ENCODE measurements around the gene GSC2. TPM values are rescaled to one million over a fixed set of nuclear protein-coding genes. Genes with fewer than 3 reads are reported as not detected.

The GSC2 gene
- total and polyA plus RNA-seq, 12 donors, result not detected

GRCh38 chr22:19177164-19178064 lies 27.3 kb upstream of the GSC2 start:
- Histone ChIP-seq H3K27ac (peak overlapping the region; percentile 12 to 93 (median 88)), H3K9me3 (no peaks in the 10 kb centered on the region), H3K4me1 (peaks cover 20 to 65% (median 52%) of the 10 kb centered on the region in 9 donors), H3K36me3 (no peaks in the 10 kb centered on the region), H3K27me3 (no peaks in the 10 kb centered on the region), H3K4me3 (peak overlapping the region; percentile 66 to 96 (median 89))
- TF ChIP-seq, protein P1, sequence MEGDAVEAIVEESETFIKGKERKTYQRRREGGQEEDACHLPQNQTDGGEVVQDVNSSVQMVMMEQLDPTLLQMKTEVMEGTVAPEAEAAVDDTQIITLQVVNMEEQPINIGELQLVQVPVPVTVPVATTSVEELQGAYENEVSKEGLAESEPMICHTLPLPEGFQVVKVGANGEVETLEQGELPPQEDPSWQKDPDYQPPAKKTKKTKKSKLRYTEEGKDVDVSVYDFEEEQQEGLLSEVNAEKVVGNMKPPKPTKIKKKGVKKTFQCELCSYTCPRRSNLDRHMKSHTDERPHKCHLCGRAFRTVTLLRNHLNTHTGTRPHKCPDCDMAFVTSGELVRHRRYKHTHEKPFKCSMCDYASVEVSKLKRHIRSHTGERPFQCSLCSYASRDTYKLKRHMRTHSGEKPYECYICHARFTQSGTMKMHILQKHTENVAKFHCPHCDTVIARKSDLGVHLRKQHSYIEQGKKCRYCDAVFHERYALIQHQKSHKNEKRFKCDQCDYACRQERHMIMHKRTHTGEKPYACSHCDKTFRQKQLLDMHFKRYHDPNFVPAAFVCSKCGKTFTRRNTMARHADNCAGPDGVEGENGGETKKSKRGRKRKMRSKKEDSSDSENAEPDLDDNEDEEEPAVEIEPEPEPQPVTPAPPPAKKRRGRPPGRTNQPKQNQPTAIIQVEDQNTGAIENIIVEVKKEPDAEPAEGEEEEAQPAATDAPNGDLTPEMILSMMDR (IDR thresholded peaks at IDR 0.05), result no peak
- intact Hi-C loops (cut with DNase I), result loop anchor here in 3 of 10 donors (1.0 to 5.0 kb wide), 4 partner anchors 115 to 302 kb away; partner anchors contain the start of genes CDC45 (in 2 of the 3), CLTCL1 (in 2 of the 3), HIRA (in 2 of the 3) and MRPL40 (in 2 of the 3)
- ATAC-seq (no peak), DNase-seq (no peak)
- 35 to 39% methylated on average over 55 of the region's 55 CpGs for WGBS, 2 donors

DNA sequence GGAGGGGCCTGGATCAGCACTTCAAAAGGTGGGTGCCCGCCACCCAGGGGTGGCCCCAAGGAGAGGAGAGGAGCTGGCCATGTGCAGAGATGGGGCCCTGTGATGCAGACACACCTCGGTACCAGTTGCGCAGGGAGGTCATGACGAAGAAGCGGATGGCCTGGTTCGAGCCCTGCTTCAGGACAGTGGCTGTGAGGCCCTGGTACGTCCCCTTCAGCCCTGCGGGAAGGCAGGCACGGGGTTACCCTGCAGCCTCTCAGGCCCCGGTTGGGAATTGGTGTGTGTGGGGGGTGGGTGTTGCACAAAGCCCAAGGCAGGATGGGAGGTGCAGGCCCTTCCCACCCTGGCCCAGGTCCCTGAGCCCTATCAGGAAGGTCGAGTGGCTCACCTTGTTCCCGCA lies 26.6 kb upstream of the GSC2 start:
- no peaks in the 10 kb centered on the region for H3K36me3 ChIP-seq
- intact Hi-C loops (cut with DNase I), result loop anchor here in 3 of 10 donors (5.0 kb wide), 2 partner anchors 116 to 256 kb away; partner anchors contain the start of genes CLTCL1 (in 2 of the 3), HIRA (in 2 of the 3) and MRPL40 (in 2 of the 3)
- peaks cover 23 to 70% (median 58%) of the 10 kb centered on the region in 9 donors for H3K4me1 ChIP-seq
- H3K4me3 ChIP-seq, result peak overlapping the region in 1 of 10 donors; percentile 92
- DNase-seq (no peak), ATAC-seq (no peak)
- H3K9me3 ChIP-seq, result no peaks in the 10 kb centered on the region
- no peaks in the 10 kb centered on the region for H3K27me3 ChIP-seq
- WGBS, 2 donors, result 81 to 83% methylated on average over 12 of the region's 12 CpGs
- TF ChIP-seq, protein P1 (IDR thresholded peaks at IDR 0.05), result no peak
- H3K27ac ChIP-seq, result peak overlapping the region in 3 of 10 donors; percentile 82 to 89 (median 87)

DNA sequence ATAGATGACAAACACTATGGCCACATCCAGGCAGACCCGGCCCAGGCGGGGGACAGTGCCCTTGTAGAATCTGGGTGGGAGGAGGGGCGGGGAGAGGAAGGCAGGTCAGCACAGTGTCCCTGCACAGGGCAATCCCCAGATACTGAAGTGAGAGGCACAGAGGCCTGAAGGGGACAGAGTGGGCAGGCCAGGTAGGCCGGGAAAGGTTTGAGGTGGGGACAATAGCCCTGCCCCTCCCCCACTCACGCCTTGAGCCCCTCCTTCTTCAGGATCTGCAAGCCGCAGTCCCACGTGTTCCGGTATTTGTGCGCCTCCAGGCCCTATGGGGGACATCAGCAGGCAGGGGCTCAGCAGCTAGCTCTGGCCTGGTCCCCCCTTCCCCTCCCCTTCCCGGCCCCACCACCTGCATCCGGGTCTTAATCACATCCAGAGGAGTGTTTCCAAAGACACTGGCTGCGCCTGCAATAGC lies 26.1 kb upstream of the GSC2 start:
- intact Hi-C loops (cut with DNase I), result loop anchor here in 3 of 10 donors (5.0 kb wide), 2 partner anchors 116 to 256 kb away; partner anchors contain the start of genes CLTCL1 (in 2 of the 3), HIRA (in 2 of the 3) and MRPL40 (in 2 of the 3)
- H3K27me3 ChIP-seq, result no peaks in the 10 kb centered on the region
- ATAC-seq, result no peak

More for the DNA sequence above, 26.1 kb upstream of the GSC2 start:
- DNase-seq, result no peak
- no peaks in the 10 kb centered on the region for H3K36me3 ChIP-seq
- H3K4me3 ChIP-seq, result no peak overlapping the region
- TF ChIP-seq, protein P1 (IDR thresholded peaks at IDR 0.05), result no peak
- 61 to 71% methylated on average over 12 of the region's 12 CpGs for WGBS, 2 donors
- peaks cover 23 to 70% (median 58%) of the 10 kb centered on the region in 9 donors for H3K4me1 ChIP-seq
- no peaks in the 10 kb centered on the region for H3K9me3 ChIP-seq
- peak overlapping the region in 1 of 10 donors; percentile 87 for H3K27ac ChIP-seq
